ENCODE data around the gene SSPN.

Gene SSPN

DNA sequence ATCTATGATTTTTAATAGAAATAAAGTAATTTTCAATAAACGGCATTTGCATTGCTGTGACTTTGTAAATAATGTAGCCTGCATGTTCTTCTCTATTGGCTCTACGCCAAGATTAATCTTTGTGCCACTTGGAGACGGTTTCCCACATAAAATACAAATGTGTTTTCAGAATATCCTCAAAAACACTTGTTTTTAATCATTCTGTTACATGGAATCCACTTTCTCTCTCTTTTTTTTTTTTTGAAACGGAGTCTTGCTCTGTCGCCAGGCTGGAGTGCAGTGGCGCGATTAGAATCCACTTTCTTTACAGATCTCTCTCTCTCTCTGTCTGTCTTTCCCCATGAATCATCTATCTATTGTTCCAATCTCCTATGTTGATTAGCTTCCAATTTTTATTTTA is 22.8 kb upstream of the SSPN start:
- TF ChIP-seq, protein P1, sequence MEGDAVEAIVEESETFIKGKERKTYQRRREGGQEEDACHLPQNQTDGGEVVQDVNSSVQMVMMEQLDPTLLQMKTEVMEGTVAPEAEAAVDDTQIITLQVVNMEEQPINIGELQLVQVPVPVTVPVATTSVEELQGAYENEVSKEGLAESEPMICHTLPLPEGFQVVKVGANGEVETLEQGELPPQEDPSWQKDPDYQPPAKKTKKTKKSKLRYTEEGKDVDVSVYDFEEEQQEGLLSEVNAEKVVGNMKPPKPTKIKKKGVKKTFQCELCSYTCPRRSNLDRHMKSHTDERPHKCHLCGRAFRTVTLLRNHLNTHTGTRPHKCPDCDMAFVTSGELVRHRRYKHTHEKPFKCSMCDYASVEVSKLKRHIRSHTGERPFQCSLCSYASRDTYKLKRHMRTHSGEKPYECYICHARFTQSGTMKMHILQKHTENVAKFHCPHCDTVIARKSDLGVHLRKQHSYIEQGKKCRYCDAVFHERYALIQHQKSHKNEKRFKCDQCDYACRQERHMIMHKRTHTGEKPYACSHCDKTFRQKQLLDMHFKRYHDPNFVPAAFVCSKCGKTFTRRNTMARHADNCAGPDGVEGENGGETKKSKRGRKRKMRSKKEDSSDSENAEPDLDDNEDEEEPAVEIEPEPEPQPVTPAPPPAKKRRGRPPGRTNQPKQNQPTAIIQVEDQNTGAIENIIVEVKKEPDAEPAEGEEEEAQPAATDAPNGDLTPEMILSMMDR (conservative IDR thresholded peaks at IDR 0.05; ENCODE audit: low read length): no peak
- DNase-seq (ENCODE audit: low read depth): no peak
- no peak overlapping the region for H3K4me3 ChIP-seq (ENCODE audit: low read length)

DNA sequence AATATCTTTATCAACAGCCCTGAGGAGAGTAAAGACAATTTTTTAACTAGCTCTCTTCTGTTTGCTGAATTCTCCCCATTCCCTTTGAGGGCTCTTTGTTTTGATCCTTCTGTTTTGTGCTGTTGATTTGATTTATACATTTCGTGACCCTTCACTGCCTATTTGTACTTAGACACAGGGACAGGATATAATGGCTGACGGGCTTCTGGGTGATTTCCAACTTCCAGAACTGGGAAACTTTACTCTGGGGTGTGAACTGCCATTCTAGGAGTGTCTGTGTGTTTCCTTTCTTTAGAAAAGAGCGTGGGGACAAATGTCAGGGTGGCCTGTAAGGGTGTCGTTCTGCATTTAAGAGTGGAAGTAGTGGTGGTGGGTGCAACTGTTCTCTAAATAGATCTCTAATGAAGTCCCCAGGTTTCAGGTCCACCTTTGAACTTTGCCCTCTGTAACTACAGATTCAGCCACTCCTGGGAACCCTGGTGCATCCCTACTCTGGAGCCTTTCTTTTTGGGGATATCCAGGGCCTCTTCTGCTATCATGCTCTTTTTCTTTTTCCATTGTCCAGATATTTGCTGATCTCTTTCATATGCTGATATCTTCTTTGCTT is 22.3 kb upstream of the SSPN start:
- no peak overlapping the region for H3K4me3 ChIP-seq (ENCODE audit: low read length)
- TF ChIP-seq, protein P1 (conservative IDR thresholded peaks at IDR 0.05; ENCODE audit: low read length): no peak
- no peak for DNase-seq (ENCODE audit: low read depth)

GRCh38 chr12:26176725-26177124 is 18.6 kb upstream of the SSPN start:
- no peak for DNase-seq (ENCODE audit: low read depth)
- no peak overlapping the region for H3K4me3 ChIP-seq (ENCODE audit: low read length)
- TF ChIP-seq, protein P1 (conservative IDR thresholded peaks at IDR 0.05; ENCODE audit: low read length): no peak

DNA sequence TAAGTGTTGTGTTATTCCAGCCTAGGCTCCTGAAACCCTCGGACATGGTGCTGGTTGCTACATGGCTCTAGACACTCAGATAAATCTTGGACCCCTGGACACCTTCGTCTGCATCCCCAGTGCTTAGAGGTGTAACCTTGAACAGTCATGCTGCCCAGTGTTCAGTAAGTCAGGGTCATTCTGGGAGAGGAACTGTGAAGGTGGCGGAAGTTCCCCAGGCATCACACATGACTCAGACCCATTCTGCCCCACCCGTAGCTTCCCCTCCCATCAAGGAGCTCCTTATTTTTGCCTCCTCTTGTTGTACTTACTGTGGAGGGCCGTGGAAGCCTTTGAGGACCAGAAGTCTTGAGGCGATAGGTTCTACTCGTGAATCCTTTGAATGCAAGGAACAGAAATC is 18.1 kb upstream of the SSPN start:
- DNase-seq (ENCODE audit: low read depth): no peak
- TF ChIP-seq, protein P1 (conservative IDR thresholded peaks at IDR 0.05; ENCODE audit: low read length): no peak
- no peak overlapping the region for H3K4me3 ChIP-seq (ENCODE audit: low read length)

- no peak for DNase-seq (ENCODE audit: low read depth)
- TF ChIP-seq, protein P1 (conservative IDR thresholded peaks at IDR 0.05; ENCODE audit: low read length): no peak
- no peak overlapping the region for H3K4me3 ChIP-seq (ENCODE audit: low read length)
These were observed 15.5 kb upstream of the SSPN start for GRCh38 chr12:26179826-26180225.

- no peak overlapping the region for H3K4me3 ChIP-seq (ENCODE audit: low read length)
- DNase-seq (ENCODE audit: low read depth): no peak
- TF ChIP-seq, protein P1 (conservative IDR thresholded peaks at IDR 0.05; ENCODE audit: low read length): no peak
These were observed 13.0 kb upstream of the SSPN start for GRCh38 chr12:26182377-26182776.

GRCh38 chr12:26185532-26186320 is 9.6 kb upstream of the SSPN start:
- no peak for DNase-seq (ENCODE audit: low read depth)
- TF ChIP-seq, protein P1 (conservative IDR thresholded peaks at IDR 0.05; ENCODE audit: low read length): no peak
- no peak overlapping the region for H3K4me3 ChIP-seq (ENCODE audit: low read length)
